ENCODE results near the gene EPHB1. TPM values are rescaled to one million over a fixed set of nuclear protein-coding genes. Genes with fewer than 3 reads are reported as not detected.

The EPHB1 gene
- total RNA-seq, 1 donor from 2014 or later, result 3.0 TPM

- no peaks in the 10 kb centered on the region for H3K9me3 ChIP-seq
- TF ChIP-seq CTCF (IDR thresholded peaks at IDR 0.05), result no peak
- H3K27ac ChIP-seq, result no peak overlapping the region
- no peaks in the 10 kb centered on the region for H3K36me3 ChIP-seq
- no peak overlapping the region for H3K4me3 ChIP-seq
- intact Hi-C loops (cut with DNase I), result no loop called here
- DNase-seq (no peak), ATAC-seq (no peak)
- no peaks in the 10 kb centered on the region for H3K27me3 ChIP-seq (ENCODE audit: low read depth)
- no peaks in the 10 kb centered on the region for H3K4me1 ChIP-seq
Observed at GRCh38 chr3:134840459-134840858, 45.4 kb downstream of the EPHB1 start.

DNA sequence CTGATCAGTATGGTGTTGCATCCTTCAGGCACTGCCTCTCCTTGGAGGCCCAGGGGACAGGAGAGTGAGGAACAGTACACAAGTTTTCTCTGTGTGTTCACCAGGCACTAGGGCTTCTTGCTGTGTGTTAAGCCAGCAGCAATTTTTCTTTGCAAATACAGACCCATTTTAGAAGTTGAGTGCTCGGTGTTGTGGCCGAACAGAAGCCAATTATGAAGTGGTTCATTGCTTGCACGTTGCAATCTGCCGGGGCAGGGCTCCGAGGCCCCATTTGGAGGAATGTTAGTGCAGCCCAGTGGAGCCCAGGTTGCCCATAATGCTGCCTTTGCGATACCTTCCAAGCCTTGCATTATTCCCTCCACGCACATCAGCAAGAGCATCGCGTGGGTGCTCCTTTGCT, 51.0 kb downstream of the EPHB1 start:
- Histone ChIP-seq H3K4me1 (no peaks in the 10 kb centered on the region), H3K27ac (no peak overlapping the region), H3K9me3 (no peaks in the 10 kb centered on the region), H3K36me3 (no peaks in the 10 kb centered on the region), H3K27me3 (ENCODE audit: low read depth) (no peaks in the 10 kb centered on the region), H3K4me3 (no peak overlapping the region)
- ATAC-seq (no peak), DNase-seq (no peak)
- intact Hi-C loops (cut with DNase I), result no loop called here
- TF ChIP-seq CTCF (IDR thresholded peaks at IDR 0.05), result no peak

- peak; percentile 37 to 50 for ATAC-seq
- no peaks in the 10 kb centered on the region for H3K9me3 ChIP-seq
- TF ChIP-seq CTCF (IDR thresholded peaks at IDR 0.05), result no peak
- no peak overlapping the region for H3K27ac ChIP-seq
- H3K27me3 ChIP-seq (ENCODE audit: low read depth), result no peaks in the 10 kb centered on the region
- H3K36me3 ChIP-seq, result no peaks in the 10 kb centered on the region
- no peak overlapping the region for H3K4me3 ChIP-seq
- no peak for DNase-seq
- no peaks in the 10 kb centered on the region for H3K4me1 ChIP-seq
- intact Hi-C loops (cut with DNase I), result no loop called here
Observed at GRCh38 chr3:134846911-134847317, 51.9 kb downstream of the EPHB1 start.

DNA sequence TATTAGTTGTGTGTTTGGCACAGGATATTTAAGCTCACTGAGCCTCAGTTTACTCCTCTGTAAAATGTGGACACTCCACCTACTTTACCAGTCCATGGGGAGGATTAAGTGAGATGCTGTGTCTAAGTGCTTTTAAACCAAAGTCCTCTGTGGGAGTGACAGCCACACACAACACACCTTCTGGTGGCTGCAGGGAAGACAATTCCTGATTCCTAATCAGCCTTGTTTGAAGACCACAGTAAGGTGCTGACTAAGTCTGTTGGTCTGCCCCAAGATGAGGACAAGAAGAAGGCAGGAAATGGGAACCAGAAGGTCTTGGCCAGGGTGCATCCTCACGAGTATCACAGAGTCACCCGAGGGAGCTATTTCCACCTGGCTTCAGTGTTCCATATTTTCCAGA, 52.3 kb downstream of the EPHB1 start:
- Histone ChIP-seq H3K4me3 (no peak overlapping the region), H3K27me3 (ENCODE audit: low read depth) (no peaks in the 10 kb centered on the region), H3K4me1 (no peaks in the 10 kb centered on the region), H3K9me3 (no peaks in the 10 kb centered on the region), H3K27ac (no peak overlapping the region), H3K36me3 (no peaks in the 10 kb centered on the region)
- ATAC-seq (no peak), DNase-seq (no peak)
- intact Hi-C loops (cut with DNase I), result no loop called here
- TF ChIP-seq CTCF (IDR thresholded peaks at IDR 0.05), result no peak

DNA sequence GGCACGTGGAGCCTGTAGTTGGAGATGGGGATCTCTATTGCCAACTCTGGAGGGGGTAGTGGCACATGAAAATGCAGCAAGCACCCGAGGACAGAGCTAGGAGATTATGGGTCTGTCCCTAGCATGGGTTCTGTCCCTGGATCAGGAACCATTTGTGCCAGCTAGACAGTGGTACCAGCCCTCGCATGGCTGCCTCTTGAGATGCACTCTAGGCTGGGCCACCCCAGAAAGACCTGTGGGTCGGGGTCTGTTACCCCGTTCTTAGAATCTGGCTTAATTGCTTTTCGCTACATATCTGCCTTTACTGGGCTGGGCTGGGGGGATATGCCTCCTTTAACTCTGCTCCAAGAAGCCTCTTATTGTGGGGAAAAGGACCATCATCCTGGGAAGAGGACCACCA, 54.5 kb downstream of the EPHB1 start:
- no peak for TF ChIP-seq CTCF (IDR thresholded peaks at IDR 0.05)
- Histone ChIP-seq H3K4me1 (no peaks in the 10 kb centered on the region), H3K36me3 (no peaks in the 10 kb centered on the region), H3K9me3 (no peaks in the 10 kb centered on the region), H3K27ac (no peak overlapping the region), H3K27me3 (ENCODE audit: low read depth) (no peaks in the 10 kb centered on the region), H3K4me3 (no peak overlapping the region)
- DNase-seq (no peak), ATAC-seq (no peak)
- intact Hi-C loops (cut with DNase I), result no loop called here

- intact Hi-C loops (cut with DNase I), result no loop called here
- Histone ChIP-seq H3K27ac (no peak overlapping the region), H3K4me1 (no peaks in the 10 kb centered on the region), H3K36me3 (no peaks in the 10 kb centered on the region), H3K9me3 (no peaks in the 10 kb centered on the region), H3K4me3 (no peak overlapping the region), H3K27me3 (ENCODE audit: low read depth) (no peaks in the 10 kb centered on the region)
- TF ChIP-seq CTCF (IDR thresholded peaks at IDR 0.05), result no peak
- ATAC-seq (no peak), DNase-seq (no peak)
Observed at GRCh38 chr3:134850761-134851160, 55.7 kb downstream of the EPHB1 start.

Data from lower lobe of right lung (tissue), 2 donors.